Prostate gland (tissue), 2 donors: ENCODE results near the gene KRT71. TPM values are rescaled to one million over a fixed set of nuclear protein-coding genes. Genes with fewer than 3 reads are reported as not detected.

Experiments used
- DNase-seq: peaks from one replicate; pipeline ENCODE4 v3.0.0-alpha.2; 2019; ENCODE audit warnings: low spot score
- H3K27ac ChIP-seq, 2 donors: fragments of 200-600 bp; sonication (generic); 2 replicates each; pipeline ENCODE4 v1.5.1; 2017 to 2019
- H3K27me3 ChIP-seq: fragments of 200-600 bp; sonication (generic); replicated peaks from 2 replicates; pipeline ENCODE4 v1.5.1; 2019; ENCODE audit not compliant: insufficient read depth
- H3K36me3 ChIP-seq, 2 donors: fragments of 200-600 bp; sonication (generic); 1 replicate in 1 of 2; 2 replicates in 1 of 2; pipeline versions ENCODE4 v1.5.1 to v1.8.1; 2017 to 2019
- H3K4me1 ChIP-seq: fragments of 200-600 bp; sonication (generic); replicated peaks from 2 replicates; pipeline ENCODE4 v1.5.1; 2019
- H3K4me3 ChIP-seq, 2 donors: fragments of 200-600 bp; sonication (generic); 2 replicates each; pipeline ENCODE4 v1.5.1; 2017 to 2019
- H3K9me3 ChIP-seq: fragments of 200-600 bp; sonication (generic); 2 replicates; pipeline ENCODE4 v1.5.1; 2017
- POLR2A ChIP-seq: fragments of 450-650 bp; IDR thresholded peaks from one replicate; pipeline ENCODE4 v1.6.1; 2016; ENCODE audit warnings: antibody characterized with exemption, mild to moderate bottlenecking
- POLR2AphosphoS5 ChIP-seq: sonication (generic); formaldehyde crosslinking; IDR thresholded peaks from one replicate; pipeline ENCODE4 v1.6.1; 2017; ENCODE audit warnings: antibody characterized with exemption
- WGBS: methylation state at CpG from one replicate; pipeline ENCODE4 v1.1.5; 2018; 5-methylcytosine and 5-hydroxymethylcytosine counted together
- intact Hi-C: fragments of 100-400 bp; cut with DNase I; formaldehyde crosslinking; loops from one replicate; pipeline ENCODE4 v1.14.2; 2022
- total RNA-seq, 2 donors: library from RNA; depleted of rRNA; stranded (reverse); fragments of >200 nt; gene quantifications; one replicate each; pipeline ENCODE4 v1.1.0, GENCODE V29; 2016
- TF ChIP-seq, protein P1 (sequence below), 4 experiments: fragments of 200-600 bp in 2 of 4; fragments of 450-650 bp in 2 of 4; sonication (generic) in 2 of 4; IDR thresholded peaks; 1 replicate in 3 of 4; 2 replicates in 1 of 4; pipeline ENCODE4 v1.5.1; 2016 to 2019; ENCODE audit warnings: antibody characterized with exemption in 4 of 4, mild to moderate bottlenecking in 2 of 4, moderate library complexity in 2 of 4

Gene KRT71
- total RNA-seq, 2 donors from 2014 or later: not detected

DNA sequence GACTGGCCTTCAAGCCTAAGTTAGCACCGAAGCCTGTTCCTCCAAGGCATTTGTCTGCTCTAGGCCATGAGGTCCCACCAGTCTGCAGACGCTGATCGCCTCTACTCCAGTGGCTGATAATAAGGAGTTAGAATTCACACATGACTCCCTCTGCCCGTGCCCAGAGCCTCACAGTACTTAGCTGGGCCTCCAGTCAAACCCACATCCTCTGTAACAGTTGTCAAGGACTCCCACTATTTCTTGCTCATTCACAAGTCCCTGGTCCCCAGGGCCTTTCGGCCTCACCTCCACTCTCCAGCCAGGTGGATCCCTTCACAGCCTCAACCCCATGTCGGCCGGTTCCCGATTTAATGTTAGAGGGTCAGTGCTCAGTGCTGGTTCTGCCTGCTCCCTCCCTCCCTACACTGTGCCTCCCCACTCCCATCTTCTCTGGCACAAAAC, 26.4 kb downstream of the KRT71 start:
- Histone ChIP-seq H3K4me1 (no peaks in the 10 kb centered on the region), H3K4me3 (no peak overlapping the region), H3K9me3 (no peaks in the 10 kb centered on the region), H3K36me3 (no peaks in the 10 kb centered on the region), H3K27ac (peak overlapping the region in 1 of 2 donors; percentile 46), H3K27me3 (no peaks in the 10 kb centered on the region)
- no peak for DNase-seq
- intact Hi-C loops: no loop called here
- TF ChIP-seq POLR2A (no peak), POLR2AphosphoS5 (no peak)
- TF ChIP-seq, protein P1, sequence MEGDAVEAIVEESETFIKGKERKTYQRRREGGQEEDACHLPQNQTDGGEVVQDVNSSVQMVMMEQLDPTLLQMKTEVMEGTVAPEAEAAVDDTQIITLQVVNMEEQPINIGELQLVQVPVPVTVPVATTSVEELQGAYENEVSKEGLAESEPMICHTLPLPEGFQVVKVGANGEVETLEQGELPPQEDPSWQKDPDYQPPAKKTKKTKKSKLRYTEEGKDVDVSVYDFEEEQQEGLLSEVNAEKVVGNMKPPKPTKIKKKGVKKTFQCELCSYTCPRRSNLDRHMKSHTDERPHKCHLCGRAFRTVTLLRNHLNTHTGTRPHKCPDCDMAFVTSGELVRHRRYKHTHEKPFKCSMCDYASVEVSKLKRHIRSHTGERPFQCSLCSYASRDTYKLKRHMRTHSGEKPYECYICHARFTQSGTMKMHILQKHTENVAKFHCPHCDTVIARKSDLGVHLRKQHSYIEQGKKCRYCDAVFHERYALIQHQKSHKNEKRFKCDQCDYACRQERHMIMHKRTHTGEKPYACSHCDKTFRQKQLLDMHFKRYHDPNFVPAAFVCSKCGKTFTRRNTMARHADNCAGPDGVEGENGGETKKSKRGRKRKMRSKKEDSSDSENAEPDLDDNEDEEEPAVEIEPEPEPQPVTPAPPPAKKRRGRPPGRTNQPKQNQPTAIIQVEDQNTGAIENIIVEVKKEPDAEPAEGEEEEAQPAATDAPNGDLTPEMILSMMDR (IDR thresholded peaks at IDR 0.05): no peak
- 90% methylated on average over 8 of the region's 8 CpGs for WGBS

DNA sequence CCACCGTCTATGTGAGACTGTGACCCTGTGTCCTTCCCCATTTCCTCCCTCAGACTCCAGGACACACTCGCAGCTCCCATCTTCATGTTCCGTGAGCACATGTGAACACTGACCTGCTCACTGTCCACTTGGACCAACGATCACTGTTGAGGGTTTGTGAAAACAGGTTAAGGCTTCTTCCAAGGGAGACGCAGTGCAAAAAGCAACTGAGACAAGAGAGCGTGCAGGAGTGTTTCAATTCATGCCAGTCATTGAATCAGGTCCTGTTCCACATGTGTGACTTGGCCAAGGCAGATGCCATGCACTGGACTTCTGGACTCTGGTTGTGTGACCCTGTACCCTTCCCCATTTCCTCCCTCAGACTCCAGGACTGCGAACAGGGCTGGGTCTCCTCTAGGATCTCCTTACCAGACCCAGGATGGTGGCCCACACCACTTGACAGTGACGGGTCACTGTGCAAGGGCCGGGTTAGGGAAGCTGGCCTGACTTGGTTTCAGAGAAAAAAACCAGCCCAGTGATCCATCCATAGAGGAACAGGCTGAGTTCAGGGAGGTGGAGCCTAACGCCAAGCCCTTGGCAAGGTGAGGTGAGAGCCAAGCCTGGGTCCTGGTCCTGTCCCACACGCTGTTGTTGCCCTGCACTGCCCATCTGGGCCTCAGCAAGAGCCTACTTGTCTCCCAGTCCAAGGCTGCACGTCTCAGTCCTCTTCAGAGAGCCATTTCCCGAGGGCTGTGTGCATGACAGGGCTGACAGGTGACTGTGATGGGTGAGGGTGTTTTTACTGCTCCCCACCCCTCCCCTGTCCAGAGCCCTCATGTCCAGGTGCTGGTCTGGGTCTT, 27.1 kb downstream of the KRT71 start:
- 71% methylated on average over 13 of the region's 13 CpGs for WGBS
- no peaks in the 10 kb centered on the region for H3K27me3 ChIP-seq
- H3K27ac ChIP-seq: peak overlapping the region; percentile 46 to 63
- no peaks in the 10 kb centered on the region for H3K4me1 ChIP-seq
- TF ChIP-seq POLR2A (no peak), POLR2AphosphoS5 (no peak)
- TF ChIP-seq, protein P1 (IDR thresholded peaks at IDR 0.05): no peak
- H3K9me3 ChIP-seq: no peaks in the 10 kb centered on the region
- intact Hi-C loops: no loop called here
- H3K36me3 ChIP-seq: no peaks in the 10 kb centered on the region
- no peak for DNase-seq
- H3K4me3 ChIP-seq: no peak overlapping the region

DNA sequence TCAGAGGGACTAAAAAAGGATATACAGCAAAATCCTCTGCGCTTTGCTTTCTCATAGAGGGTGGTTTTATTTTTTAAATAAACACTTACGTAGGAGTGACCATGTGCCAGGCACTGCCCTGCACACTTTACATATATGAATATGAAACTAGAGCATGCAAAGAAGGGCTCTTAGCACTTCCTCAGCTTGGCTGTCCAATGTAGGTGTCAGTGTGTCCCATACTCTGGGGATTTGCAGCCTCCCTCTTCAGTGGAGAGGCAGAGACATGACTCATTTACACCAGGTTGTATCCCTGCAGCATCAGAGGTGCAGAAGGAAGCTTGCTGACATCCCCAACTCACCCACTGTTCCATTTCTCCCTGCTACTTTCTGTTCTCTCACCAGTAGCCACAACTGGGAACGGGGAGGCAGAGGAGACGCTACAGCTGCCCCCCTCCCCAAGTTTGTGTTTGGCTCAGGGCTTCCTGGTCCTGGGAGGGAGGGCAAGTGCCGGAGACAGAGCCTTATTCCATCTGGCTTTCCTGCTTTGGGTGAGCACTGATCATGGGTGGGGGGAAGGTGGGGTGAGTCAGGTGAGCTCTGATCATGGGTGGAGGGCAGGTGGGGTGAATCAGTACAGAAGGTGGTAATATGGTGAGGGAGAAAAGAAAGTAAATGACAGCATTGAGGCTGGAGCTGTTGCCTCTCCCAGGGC, 27.9 kb downstream of the KRT71 start:
- H3K9me3 ChIP-seq: no peaks in the 10 kb centered on the region
- intact Hi-C loops: no loop called here
- no peaks in the 10 kb centered on the region for H3K27me3 ChIP-seq
- H3K4me3 ChIP-seq: no peak overlapping the region
- 48% methylated on average over 5 of the region's 5 CpGs for WGBS
- H3K36me3 ChIP-seq: no peaks in the 10 kb centered on the region
- peak; percentile 2 for TF ChIP-seq POLR2AphosphoS5
- TF ChIP-seq, protein P1 (IDR thresholded peaks at IDR 0.05): no peak
- DNase-seq: no peak
- H3K4me1 ChIP-seq: no peaks in the 10 kb centered on the region
- peak overlapping the region; percentile 46 to 63 for H3K27ac ChIP-seq

DNA sequence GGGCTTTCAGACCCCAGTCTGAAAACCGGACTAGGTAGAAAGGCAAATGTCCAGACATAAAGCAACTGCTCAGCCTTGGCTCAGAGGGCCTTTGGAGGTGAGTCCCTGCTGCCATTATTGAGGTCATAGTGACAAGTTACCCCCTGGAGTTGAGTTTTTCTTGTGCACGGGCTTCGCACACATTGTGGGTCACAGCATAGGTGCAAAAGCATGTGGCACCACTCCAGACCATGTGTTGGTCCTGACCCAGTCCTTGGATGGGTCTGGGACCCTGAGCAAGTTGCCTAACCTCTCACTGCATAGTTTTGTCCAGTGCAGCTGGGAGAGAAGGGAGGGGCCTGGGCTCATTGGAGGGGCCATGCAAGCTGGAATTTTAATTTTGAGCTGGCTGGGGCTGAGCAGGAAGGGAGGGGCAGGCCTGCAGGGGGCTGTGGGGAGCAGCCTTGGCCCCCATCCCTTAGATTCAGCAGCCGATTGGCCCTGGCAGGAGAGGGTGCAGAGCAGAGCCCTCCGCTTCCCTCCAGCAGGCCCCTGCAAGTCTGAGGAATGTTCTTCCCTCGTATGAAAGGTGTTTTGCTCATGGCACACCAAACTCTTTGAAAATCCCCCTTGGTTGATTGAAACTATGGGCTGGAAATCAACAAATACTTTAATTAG, 28.6 kb downstream of the KRT71 start:
- intact Hi-C loops: no loop called here
- no peak overlapping the region for H3K4me3 ChIP-seq
- WGBS: 45% methylated on average over 5 of the region's 6 CpGs
- no peak for TF ChIP-seq POLR2A
- TF ChIP-seq, protein P1 (IDR thresholded peaks at IDR 0.05): no peak
- peak; percentile 58 for TF ChIP-seq POLR2AphosphoS5
- peak; percentile 70 for DNase-seq
- no peaks in the 10 kb centered on the region for H3K27me3 ChIP-seq
- H3K27ac ChIP-seq: peak overlapping the region in 1 of 2 donors; percentile 46
- H3K4me1 ChIP-seq: no peaks in the 10 kb centered on the region
- no peaks in the 10 kb centered on the region for H3K9me3 ChIP-seq
- H3K36me3 ChIP-seq: no peaks in the 10 kb centered on the region
